HUDEP-2 (cell line): ENCODE measurements around the gene PCP4.

Experiments
- DNase-seq, 76 experiments: peaks; one replicate each; lab custom pipeline; 2025; ENCODE audit not compliant: unreplicated experiment in 76 of 76; lab: John Stamatoyannopoulos, UW

Gene PCP4

DNA sequence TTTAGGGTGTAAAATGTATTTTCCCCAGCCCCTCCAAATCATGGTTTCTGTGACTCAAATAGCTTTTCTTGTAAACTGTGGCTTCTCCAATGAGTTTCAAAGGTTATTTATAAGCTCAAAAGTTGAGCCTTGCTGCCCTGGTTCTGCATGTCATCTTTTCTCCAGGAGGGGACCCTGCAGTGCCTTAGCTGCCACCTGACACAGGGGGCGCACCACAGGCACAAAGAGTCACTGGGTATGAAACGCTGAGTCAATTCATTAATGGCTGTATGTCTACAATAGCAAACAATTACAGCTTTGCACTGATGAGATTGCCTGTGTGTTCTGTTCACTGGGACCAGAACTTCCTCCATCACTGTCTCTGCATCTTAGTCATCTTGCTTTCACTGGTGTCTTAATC, 100.8 kb downstream of the PCP4 start:
- DNase-seq: no peak

DNA sequence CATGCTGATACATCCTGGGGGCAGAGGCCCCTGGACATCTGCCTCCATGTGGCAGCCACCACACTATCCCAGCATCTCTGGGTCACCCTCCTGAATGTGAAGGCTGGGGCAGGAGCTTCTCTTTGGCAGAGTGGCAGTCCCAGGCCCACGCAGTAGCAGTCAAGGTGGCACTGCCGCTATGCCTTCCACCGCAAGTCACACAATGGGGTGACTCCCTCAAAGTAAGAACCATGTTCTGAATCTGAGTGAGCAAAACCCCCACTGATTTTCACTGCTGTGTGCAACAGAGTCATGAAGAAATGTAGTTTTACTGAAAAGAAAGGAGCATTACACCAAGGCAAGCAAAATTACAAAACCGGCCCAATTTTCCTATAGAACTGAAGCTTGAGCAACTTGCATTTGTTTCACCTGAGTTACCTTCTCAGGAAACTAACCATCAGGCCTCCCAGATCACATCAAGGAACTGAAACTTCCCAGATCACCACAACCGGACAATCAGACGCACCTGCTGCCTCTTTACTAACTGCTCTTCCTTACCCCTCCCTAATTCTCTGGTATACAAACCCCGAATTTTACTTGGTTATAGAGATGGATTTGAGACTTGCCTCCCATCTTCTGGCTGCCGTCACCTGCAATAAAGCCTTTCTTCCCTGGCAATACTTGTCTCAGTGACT, 102.6 kb downstream of the PCP4 start:
- no peak for DNase-seq

DNA sequence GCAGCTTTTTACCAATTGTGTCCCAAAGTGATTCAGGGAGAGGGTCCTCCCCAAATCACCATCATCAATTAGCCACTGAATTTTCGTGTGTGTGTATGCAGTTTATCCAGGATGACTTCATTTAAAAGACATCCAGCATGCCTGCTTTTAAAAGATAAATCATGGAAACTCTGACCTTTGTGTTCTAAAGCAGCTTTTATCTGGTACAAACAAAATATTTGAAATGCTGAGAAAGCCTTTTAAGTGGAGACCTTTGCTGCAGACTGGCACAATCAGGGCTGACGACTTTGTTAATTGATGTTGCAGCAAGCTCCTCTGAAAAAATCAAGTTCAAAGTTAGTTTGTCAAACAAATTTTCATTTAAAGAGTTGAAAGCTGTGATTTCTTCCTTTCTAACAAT, 104.7 kb downstream of the PCP4 start:
- DNase-seq: no peak

DNA sequence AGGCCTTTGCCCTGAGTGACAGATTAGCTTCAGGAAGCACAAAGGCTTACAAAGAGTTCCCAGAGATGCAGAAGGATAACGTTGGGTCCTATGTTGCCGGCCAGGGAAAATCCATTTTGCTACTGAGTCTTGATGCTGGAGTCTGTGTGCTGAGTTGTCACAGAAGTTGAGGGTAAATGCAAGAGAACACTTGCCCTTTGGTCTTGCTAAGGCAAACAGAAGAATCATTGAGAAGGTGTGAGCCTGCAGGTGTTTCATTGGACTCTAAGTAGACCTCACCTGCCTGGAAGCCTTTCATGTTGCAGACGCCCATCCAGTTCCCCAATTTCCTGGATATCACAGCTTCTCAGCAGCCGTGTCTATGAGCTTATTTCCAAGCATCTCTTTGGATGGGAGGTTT, 105.2 kb downstream of the PCP4 start:
- DNase-seq: no peak

DNA sequence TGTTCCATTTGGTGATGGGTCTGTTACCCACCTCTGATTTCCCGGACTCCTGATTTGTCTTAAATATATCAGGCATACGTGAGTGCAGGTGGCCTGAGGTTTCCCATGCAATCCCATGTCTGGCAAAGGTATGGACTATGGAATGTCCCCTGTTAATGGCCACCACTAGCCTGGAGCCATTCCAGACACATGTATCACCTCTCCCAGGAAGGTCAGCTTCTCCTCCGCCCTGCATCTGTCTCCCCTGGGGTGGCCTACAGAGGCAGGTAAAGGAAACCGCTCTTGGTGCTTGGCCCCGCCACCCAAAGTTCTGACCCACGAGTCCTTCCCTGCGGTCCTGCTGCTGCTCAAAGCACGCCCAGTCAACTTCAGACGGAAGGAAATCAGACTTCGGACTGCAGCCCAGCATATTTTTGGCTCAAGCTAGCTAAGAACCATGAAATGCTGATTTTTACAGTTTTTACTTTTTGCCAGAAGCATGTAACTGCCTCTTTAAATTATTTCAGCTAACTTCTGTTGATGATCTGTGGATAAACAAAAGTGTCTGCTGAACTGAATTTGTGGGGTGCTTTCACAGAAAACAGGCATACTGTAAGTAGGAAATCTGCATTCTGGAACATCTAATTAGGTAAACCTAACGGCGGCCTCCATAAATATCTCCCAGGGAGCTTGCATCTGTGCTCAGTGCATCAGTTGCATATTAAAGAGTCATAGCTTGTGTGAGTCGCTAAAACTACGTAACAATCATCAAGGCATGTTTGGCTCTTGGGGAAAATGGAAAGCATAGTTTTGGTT, 105.9 kb downstream of the PCP4 start:
- no peak for DNase-seq

DNA sequence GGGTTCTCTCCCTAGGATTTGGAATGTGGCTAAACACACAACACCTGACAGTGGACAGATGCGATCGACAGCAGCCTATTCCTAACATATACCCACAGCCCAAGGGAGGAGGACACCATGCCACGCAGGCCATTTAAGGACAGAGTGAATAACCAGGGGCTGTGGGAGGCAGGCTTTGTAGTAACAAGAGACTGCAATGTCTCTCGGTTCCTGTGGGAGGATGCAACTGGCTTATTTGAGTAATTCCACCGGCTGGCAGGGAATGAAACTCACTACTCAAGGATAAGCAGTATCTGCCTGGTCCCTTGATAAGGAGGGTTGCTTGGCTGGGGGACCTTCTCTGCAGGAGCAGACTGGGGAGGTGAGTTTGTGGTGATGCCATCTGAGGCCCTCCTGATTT, 109.6 kb downstream of the PCP4 start:
- no peak for DNase-seq
